ENCODE results near the gene SSTR3. TPM values are rescaled to one million over a fixed set of nuclear protein-coding genes. Genes with fewer than 3 reads are reported as not detected.

Gene SSTR3
- total and polyA plus RNA-seq, 2 of the 4 experiments (the other 2 are of a cell fraction), result under 0.01 to 0.07 TPM

DNA sequence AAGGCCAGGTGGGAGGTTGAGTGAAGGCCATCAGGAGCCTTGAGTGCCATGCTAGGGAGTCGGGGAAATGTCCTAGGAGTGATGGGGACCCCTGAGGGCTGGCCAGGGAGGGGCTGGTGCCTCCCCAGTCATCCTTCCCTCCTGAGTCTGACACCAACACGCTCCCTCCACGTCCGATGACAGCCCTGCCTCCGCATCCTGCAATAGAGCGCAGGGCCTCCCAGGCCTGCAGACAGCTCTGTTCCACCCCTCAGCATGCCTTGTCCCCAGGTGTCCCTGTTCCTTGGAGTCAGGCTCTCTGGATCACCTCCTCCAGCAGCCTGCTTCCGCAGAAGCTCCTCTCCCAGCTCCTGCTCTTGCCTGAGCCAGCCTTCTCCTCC, 28.7 kb upstream of the SSTR3 start:
- H3K9me3 ChIP-seq (ENCODE audit: control insufficient read depth, insufficient read depth, low read length), result no peaks in the 10 kb centered on the region
- H3K14ac ChIP-seq (replicated peaks; ENCODE audit: low read depth, low read length), result no peak overlapping the region
- no peak overlapping the region for H3K9ac ChIP-seq (ENCODE audit: low read depth, low read length)
- H3K23ac ChIP-seq (ENCODE audit: low read depth, low read length), result no peak overlapping the region
- H2BK15ac ChIP-seq (ENCODE audit: low read depth, low read length), result no peak overlapping the region
- H2AK5ac ChIP-seq (ENCODE audit: low read depth, low read length), result no peak overlapping the region
- H4K8ac ChIP-seq (ENCODE audit: low read depth in 2 of 2, low read length in 2 of 2), result no peak overlapping the region
- no peak overlapping the region for H3K27ac ChIP-seq (ENCODE audit: insufficient read depth, low read length)
- H3K36me3 ChIP-seq (ENCODE audit: control insufficient read depth, insufficient read depth, low read length), result no peaks in the 10 kb centered on the region
- no peak overlapping the region for H3K56ac ChIP-seq (ENCODE audit: extremely low read depth, insufficient read depth, low read length)
- no peak overlapping the region for H2AFZ ChIP-seq (replicated peaks; ENCODE audit: low read length, poor library complexity)
- TF ChIP-seq MXI1 (IDR thresholded peaks at IDR 0.05; ENCODE audit: borderline replicate concordance, low read depth, low read length), result no peak
- no peak for TF ChIP-seq RCOR1 (IDR thresholded peaks at IDR 0.05; ENCODE audit: insufficient replicate concordance, low read length)
- TF ChIP-seq MAFK (IDR thresholded peaks at IDR 0.05; ENCODE audit: low read depth, low read length), result no peak
- no peak for TF ChIP-seq RFX5 (IDR thresholded peaks at IDR 0.05; ENCODE audit: low read depth, low read length)
- TF ChIP-seq RAD21 (IDR thresholded peaks at IDR 0.05; ENCODE audit: low read length), result no peak
- TF ChIP-seq, protein P1, sequence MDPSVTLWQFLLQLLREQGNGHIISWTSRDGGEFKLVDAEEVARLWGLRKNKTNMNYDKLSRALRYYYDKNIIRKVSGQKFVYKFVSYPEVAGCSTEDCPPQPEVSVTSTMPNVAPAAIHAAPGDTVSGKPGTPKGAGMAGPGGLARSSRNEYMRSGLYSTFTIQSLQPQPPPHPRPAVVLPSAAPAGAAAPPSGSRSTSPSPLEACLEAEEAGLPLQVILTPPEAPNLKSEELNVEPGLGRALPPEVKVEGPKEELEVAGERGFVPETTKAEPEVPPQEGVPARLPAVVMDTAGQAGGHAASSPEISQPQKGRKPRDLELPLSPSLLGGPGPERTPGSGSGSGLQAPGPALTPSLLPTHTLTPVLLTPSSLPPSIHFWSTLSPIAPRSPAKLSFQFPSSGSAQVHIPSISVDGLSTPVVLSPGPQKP (IDR thresholded peaks at IDR 0.05; ENCODE audit: borderline replicate concordance, low read depth, low read length), result no peak
- no peak for TF ChIP-seq CHD1 (IDR thresholded peaks at IDR 0.05; ENCODE audit: low read depth, low read length)
- no peak for TF ChIP-seq CEBPB (IDR thresholded peaks at IDR 0.05; ENCODE audit: low read depth, low read length)
- no peak for TF ChIP-seq USF2 (IDR thresholded peaks at IDR 0.05; ENCODE audit: low read depth, low read length)
- TF ChIP-seq POLR2A (IDR thresholded peaks at IDR 0.05; ENCODE audit: low read depth, low read length), result no peak
- TF ChIP-seq FOS (IDR thresholded peaks at IDR 0.05; ENCODE audit: low read depth, low read length), result no peak
- TF ChIP-seq CTCF (conservative IDR thresholded peaks at IDR 0.05; ENCODE audit: low read depth, low read length), result no peak
- TF ChIP-seq MAZ (IDR thresholded peaks at IDR 0.05; ENCODE audit: borderline replicate concordance, low read depth, low read length), result no peak
- TF ChIP-seq NFE2L2 (IDR thresholded peaks at IDR 0.05; ENCODE audit: low read depth, low read length), result no peak
- TF ChIP-seq BHLHE40 (IDR thresholded peaks at IDR 0.05; ENCODE audit: low read depth, low read length), result no peak
- TF ChIP-seq SMC3 (IDR thresholded peaks at IDR 0.05; ENCODE audit: low read depth, low read length), result no peak
- H4K20me1 ChIP-seq (ENCODE audit: insufficient read depth, low read length), result no peaks in the 10 kb centered on the region
- ATAC-seq (ENCODE audit: low read depth) (no peak), DNase-seq (no peak)
- intact Hi-C loops (cut with micrococcal nuclease) (no loop called here), dilution Hi-C loops (cut with HindIII; ENCODE audit: low sequenced_read_pairs, unreplicated experiment) (no loop called here), in situ Hi-C loops (cut with MboI; ENCODE audit: low sequenced_read_pairs) (no loop called here)
- no peak overlapping the region for H3K4me3 ChIP-seq (ENCODE audit: insufficient read depth, low read depth, low read length)
- POLR2A ChIA-PET (ENCODE audit: unreplicated experiment), result no interaction called here
- no peak overlapping the region for H3K4ac ChIP-seq (ENCODE audit: low read depth, low read length)
- H3K79me1 ChIP-seq (ENCODE audit: low read depth in 1 of 2, low read length in 2 of 2), result peaks cover 8 to 21% of the 10 kb centered on the region in 2 experiments; a peak in 3 of 4 replicates
- no peaks in the 10 kb centered on the region for H3K27me3 ChIP-seq (ENCODE audit: control insufficient read depth, insufficient read depth, low read length)
- peaks cover 15% of the 10 kb centered on the region for H3K4me1 ChIP-seq (ENCODE audit: control insufficient read depth, insufficient read depth, low read length)
- no peak overlapping the region for H2BK20ac ChIP-seq (ENCODE audit: low read depth, low read length)
- no peak overlapping the region for H4K5ac ChIP-seq (ENCODE audit: low read depth, low read length)
- H3K4me2 ChIP-seq (ENCODE audit: low read depth, low read length), result no peak overlapping the region
- CTCF ChIA-PET, result no interaction called here
- H2AK9ac ChIP-seq (replicated peaks; ENCODE audit: low read depth, low read length, poor library complexity), result peak overlapping the region; percentile 23
- no peak overlapping the region for H4K91ac ChIP-seq (ENCODE audit: insufficient read depth, low read depth, low read length)
- peaks cover 3% of the 10 kb centered on the region for H3K9me1 ChIP-seq (ENCODE audit: insufficient read depth, low read length)
- H3K18ac ChIP-seq (ENCODE audit: low read depth, low read length), result no peak overlapping the region
- no peak overlapping the region for H2BK5ac ChIP-seq (ENCODE audit: low read depth, low read length, poor library complexity, severe bottlenecking)
- no peak overlapping the region for H2BK120ac ChIP-seq (ENCODE audit: low read depth, low read length)
- 94% methylated on average over 5 of the region's 7 CpGs; no CpG with 5 or more reads in 1 of the 2 experiments for WGBS, 2 experiments (ENCODE audit: extremely low coverage in 2 of 2, insufficient read length in 1 of 2)
- BruUV-seq (replicated peaks), result no TSS peak
